ENCODE measurements around the gene CNTN4. TPM values are rescaled to one million over a fixed set of nuclear protein-coding genes. Genes with fewer than 3 reads are reported as not detected.

CNTN4 gene
- total RNA-seq, 1 donor from 2014 or later, result 16.5 TPM

- H3K4me3 ChIP-seq (ENCODE audit: low read depth, low read length), result peak overlapping the region; percentile 46
- H3K36me3 ChIP-seq (ENCODE audit: control insufficient read depth, insufficient read depth, low read length), result no peaks in the 10 kb centered on the region
- H3K27me3 ChIP-seq (ENCODE audit: control insufficient read depth, insufficient read depth, low read length), result peaks cover 43% of the 10 kb centered on the region
- DNase-seq (ENCODE audit: low read depth), result no peak
- TF ChIP-seq CTCF (IDR thresholded peaks at IDR 0.05; ENCODE audit: insufficient read depth, low read length, poor library complexity, severe bottlenecking), result no peak
These were observed 484 bp downstream of the CNTN4 start for GRCh38 chr3:2099028-2099671.

GRCh38 chr3:2099779-2100191 is 1.1 kb downstream of the CNTN4 start:
- no peaks in the 10 kb centered on the region for H3K36me3 ChIP-seq (ENCODE audit: control insufficient read depth, insufficient read depth, low read length)
- DNase-seq (ENCODE audit: low read depth), result no peak
- H3K4me3 ChIP-seq (ENCODE audit: low read depth, low read length), result no peak overlapping the region
- H3K27me3 ChIP-seq (ENCODE audit: control insufficient read depth, insufficient read depth, low read length), result peaks cover 43% of the 10 kb centered on the region
- TF ChIP-seq CTCF (IDR thresholded peaks at IDR 0.05; ENCODE audit: insufficient read depth, low read length, poor library complexity, severe bottlenecking), result no peak

GRCh38 chr3:2106438-2106837 is 7.8 kb downstream of the CNTN4 start:
- Histone ChIP-seq H3K4me3 (ENCODE audit: low read depth, low read length) (no peak overlapping the region), H3K36me3 (ENCODE audit: control insufficient read depth, insufficient read depth, low read length) (no peaks in the 10 kb centered on the region), H3K27me3 (ENCODE audit: control insufficient read depth, insufficient read depth, low read length) (no peaks in the 10 kb centered on the region)
- DNase-seq (ENCODE audit: low read depth), result no peak
- no peak for TF ChIP-seq CTCF (IDR thresholded peaks at IDR 0.05; ENCODE audit: insufficient read depth, low read length, poor library complexity, severe bottlenecking)

GRCh38 chr3:2110597-2111117 is 12.0 kb downstream of the CNTN4 start:
- H3K4me3 ChIP-seq (ENCODE audit: low read depth, low read length), result no peak overlapping the region
- no peak for TF ChIP-seq CTCF (IDR thresholded peaks at IDR 0.05; ENCODE audit: insufficient read depth, low read length, poor library complexity, severe bottlenecking)
- no peak for DNase-seq (ENCODE audit: low read depth)
- H3K36me3 ChIP-seq (ENCODE audit: control insufficient read depth, insufficient read depth, low read length), result no peaks in the 10 kb centered on the region
- H3K27me3 ChIP-seq (ENCODE audit: control insufficient read depth, insufficient read depth, low read length), result no peaks in the 10 kb centered on the region

- no peak overlapping the region for H3K4me3 ChIP-seq (ENCODE audit: low read depth, low read length)
- H3K36me3 ChIP-seq (ENCODE audit: control insufficient read depth, insufficient read depth, low read length), result no peaks in the 10 kb centered on the region
- no peak for TF ChIP-seq CTCF (IDR thresholded peaks at IDR 0.05; ENCODE audit: insufficient read depth, low read length, poor library complexity, severe bottlenecking)
- H3K27me3 ChIP-seq (ENCODE audit: control insufficient read depth, insufficient read depth, low read length), result no peaks in the 10 kb centered on the region
- no peak for DNase-seq (ENCODE audit: low read depth)
These were observed 16.1 kb downstream of the CNTN4 start for GRCh38 chr3:2114617-2115275.

Data from kidney epithelial cell (primary cell).